Measurements from ENCODE around the gene TTC6. TPM values are rescaled to one million over a fixed set of nuclear protein-coding genes. Genes with fewer than 3 reads are reported as not detected.
A peak's percentile ranks its signal among the peaks of the same experiment; 100 is the strongest.

The TTC6 gene
- total RNA-seq, 1 donor from 2014 or later = not detected

GRCh38 chr14:37584211-37585100 lies 11.0 kb upstream of the TTC6 start:
- DNase-seq (ENCODE audit: low read depth in 2 of 2) = no peak

- no peak for DNase-seq (ENCODE audit: low read depth in 2 of 2)
Measured at GRCh38 chr14:37585101-37585511, 10.3 kb upstream of the TTC6 start.

DNA sequence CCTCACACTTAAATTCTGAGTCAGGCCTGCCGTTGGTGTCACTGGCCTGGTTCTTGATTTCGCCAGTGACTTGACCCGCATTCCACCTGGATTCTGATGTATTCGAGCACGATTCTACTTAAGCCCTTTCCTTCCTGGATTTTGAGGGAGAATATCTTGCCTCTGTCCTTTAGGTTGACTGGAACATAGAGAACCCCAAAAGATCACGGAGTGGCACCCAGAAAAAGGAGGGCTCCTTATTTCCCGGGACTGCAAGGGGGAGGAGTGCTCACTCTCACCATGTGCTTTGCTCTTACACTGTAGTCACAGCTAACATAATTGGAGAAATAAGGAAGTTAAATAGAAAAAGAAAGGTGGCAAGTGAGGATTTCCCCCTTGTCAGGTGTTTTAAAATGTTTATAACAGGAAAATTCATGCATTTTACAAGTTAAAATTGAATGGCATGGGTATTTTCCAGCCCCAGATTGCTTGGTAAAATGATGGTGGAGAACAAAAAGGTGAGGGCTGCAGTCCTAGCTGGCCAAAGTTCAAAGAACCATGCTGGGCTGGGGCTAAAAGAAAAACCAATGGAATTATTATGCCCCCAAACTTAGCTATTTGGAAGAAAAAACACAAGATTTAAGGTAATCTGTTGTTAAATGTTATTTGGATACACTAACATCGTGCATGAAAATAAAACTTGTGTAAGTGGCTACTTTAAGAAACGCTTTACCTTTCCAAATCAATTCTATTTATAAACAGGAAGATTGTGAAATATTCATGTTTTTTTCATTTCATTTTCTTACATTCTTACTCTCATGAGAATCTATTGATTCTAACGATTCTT lies 9.2 kb upstream of the TTC6 start:
- no peak for DNase-seq (ENCODE audit: low read depth in 2 of 2)

GRCh38 chr14:37586797-37587130 lies 8.7 kb upstream of the TTC6 start:
- no peak for DNase-seq (ENCODE audit: low read depth in 2 of 2)

DNA sequence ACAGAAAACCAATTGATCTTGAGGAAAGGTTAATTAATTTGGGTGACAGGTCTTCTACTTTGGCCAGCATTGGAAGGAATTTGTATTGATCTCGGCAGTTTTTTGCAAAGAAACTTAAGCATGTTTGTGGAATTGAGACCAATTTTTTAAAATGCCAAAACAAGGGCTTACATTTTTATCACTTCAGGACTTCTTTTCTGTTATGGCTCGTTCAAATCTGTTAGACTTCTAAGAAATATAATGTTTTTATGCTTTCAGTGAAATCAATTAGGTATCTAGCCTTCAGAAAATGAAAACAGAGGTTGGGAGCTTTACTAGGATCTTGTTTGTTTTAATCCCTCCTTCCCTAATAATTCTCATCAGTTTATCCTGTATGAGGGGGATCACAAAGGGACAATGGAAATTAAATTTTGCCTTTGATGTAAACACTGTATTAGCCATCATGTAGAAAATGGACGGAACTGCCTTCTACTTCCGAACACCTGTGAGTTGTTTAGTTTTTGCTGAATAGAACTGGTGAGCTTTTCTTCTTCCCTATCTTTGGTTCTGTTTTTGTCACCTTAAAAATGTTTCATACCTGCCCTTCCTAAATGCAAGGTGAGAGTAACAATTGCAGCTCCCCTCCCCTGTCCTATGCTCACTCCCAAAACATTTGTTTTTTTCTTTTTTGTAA lies 8.2 kb upstream of the TTC6 start:
- no peak for DNase-seq (ENCODE audit: low read depth in 2 of 2)

DNA sequence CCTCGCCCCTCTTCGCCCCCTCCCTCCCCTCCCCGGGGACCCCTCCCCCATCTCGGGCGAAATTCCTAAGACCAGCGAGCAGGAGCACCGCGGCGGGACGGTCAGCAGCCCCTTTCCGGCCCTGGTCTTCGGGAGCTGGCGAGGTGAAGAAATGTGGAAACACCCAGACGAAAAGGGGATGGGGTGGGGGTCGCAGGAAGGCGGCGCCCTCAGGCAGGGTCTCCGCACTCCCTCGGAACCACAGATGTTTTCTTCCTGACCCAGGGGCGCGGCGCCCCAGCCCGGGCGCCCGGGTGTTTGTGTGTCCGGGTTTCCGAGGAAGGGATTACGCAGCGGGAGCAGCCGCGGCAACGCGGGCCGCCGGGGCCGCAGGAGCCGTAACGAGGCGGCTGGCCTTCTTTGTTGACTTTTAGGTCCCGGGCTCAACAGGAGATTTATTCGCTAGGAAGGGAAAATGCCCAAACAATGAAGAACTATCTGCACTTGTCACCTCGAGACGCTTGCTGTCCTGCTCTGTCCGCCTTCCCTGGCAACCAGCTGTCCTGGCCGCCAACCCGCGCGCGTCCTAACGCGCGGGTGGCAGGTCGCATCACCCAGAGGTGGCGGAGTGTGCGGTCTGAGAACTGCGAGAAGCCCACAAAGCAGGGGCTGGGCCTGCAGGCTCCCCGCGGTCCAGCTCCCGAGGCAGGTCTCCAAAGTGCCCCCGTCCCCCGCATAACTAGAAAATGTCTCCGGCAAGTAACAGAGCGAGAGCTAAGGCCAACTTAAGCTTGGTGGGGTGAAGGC lies 7.4 kb upstream of the TTC6 start:
- peak in 1 of 2 donors; percentile 21 for DNase-seq (ENCODE audit: low read depth in 2 of 2)

GRCh38 chr14:37588667-37588955 lies 6.8 kb upstream of the TTC6 start:
- no peak for DNase-seq (ENCODE audit: low read depth in 2 of 2)

- DNase-seq (ENCODE audit: low read depth in 2 of 2) = no peak
Measured at GRCh38 chr14:37588956-37589714, 6.3 kb upstream of the TTC6 start.

- DNase-seq (ENCODE audit: low read depth in 2 of 2) = no peak
Measured at GRCh38 chr14:37589715-37590427, 5.6 kb upstream of the TTC6 start.

GRCh38 chr14:37590428-37591139 lies 4.8 kb upstream of the TTC6 start:
- no peak for DNase-seq (ENCODE audit: low read depth in 2 of 2)

- no peak for DNase-seq (ENCODE audit: low read depth in 2 of 2)
Measured at GRCh38 chr14:37591311-37591940, 4.0 kb upstream of the TTC6 start.

- DNase-seq (ENCODE audit: low read depth in 2 of 2) = no peak
Measured at GRCh38 chr14:37591941-37592481, 3.4 kb upstream of the TTC6 start.

GRCh38 chr14:37592482-37593408 lies 2.7 kb upstream of the TTC6 start:
- no peak for DNase-seq (ENCODE audit: low read depth in 2 of 2)

- DNase-seq (ENCODE audit: low read depth in 2 of 2) = no peak
Measured at GRCh38 chr14:37593511-37594237, 1.8 kb upstream of the TTC6 start.

- DNase-seq (ENCODE audit: low read depth in 2 of 2) = peak; percentile 82 to 86
Measured at GRCh38 chr14:37594238-37594970, 1.0 kb upstream of the TTC6 start.

Measured in lung microvascular endothelial cell (primary cell).